Lower leg skin (tissue), 4 donors: ENCODE measurements around the gene TNIK. TPM values are rescaled to one million over a fixed set of nuclear protein-coding genes. Genes with fewer than 3 reads are reported as not detected.

ENCODE experiments used
- DNase-seq, 2 donors: peaks; one replicate each; pipeline ENCODE4 v3.0.0-alpha.2; 2019; ENCODE audit warnings: low spot score in 2 of 2
- H3K4me3 ChIP-seq: fragments of 200-600 bp; sonication (generic); 2 replicates; pipeline ENCODE4 v1.5.1; 2017; ENCODE audit warnings: mild to moderate bottlenecking, low read depth; ENCODE audit not compliant: poor library complexity, severe bottlenecking
- POLR2A ChIP-seq, 2 donors: fragments of 450-650 bp; IDR thresholded peaks; one replicate each; pipeline ENCODE4 v1.6.1; 2016 to 2017; ENCODE audit warnings: antibody characterized with exemption in 2 of 2, mild to moderate bottlenecking in 1 of 2, moderate library complexity in 1 of 2
- WGBS, 2 donors: methylation state at CpG; one replicate each; pipeline ENCODE4 v1.1.5; 2018; 5-methylcytosine and 5-hydroxymethylcytosine counted together
- intact Hi-C: fragments of 100-400 bp; cut with DNase I; formaldehyde crosslinking; loops from one replicate; pipeline ENCODE4 v1.15.0; 2023; ENCODE audit warnings: low total_unique reads
- total RNA-seq, 4 donors: library from RNA; depleted of rRNA; stranded (reverse); fragments of >200 nt; gene quantifications; one replicate each; pipeline ENCODE4 v1.1.0, GENCODE V29; 2016
- TF ChIP-seq, protein P1 (sequence below), 3 donors: fragments of 450-650 bp; IDR thresholded peaks; one replicate each; pipeline ENCODE4 v1.5.1; 2016; ENCODE audit warnings: antibody characterized with exemption in 3 of 3, mild to moderate bottlenecking in 3 of 3, moderate library complexity in 2 of 3

TNIK gene
- total RNA-seq, 4 donors from 2014 or later: 0.72 to 4.7 (median 2.4) TPM

DNA sequence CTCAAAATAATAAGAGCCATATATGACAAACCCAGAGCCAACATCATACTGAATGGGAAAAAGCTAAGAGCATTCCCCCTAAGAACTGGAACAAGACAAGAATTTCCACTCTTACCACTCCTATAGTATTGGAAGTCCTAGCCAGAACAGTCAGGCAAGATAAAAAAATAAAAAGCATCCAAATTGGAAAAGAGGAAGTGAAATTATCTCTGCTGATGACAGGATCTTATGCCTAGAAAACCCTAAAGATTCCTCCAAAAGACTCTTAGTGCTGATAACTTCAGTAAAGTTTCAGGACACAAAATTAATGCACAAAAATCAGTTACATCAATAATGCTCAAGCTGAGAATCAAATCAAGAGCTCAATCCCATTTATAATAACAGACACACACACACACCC lies 387.8 kb downstream of the TNIK start:
- DNase-seq: no peak
- intact Hi-C loops: no loop called here
- no peak overlapping the region for H3K4me3 ChIP-seq
- TF ChIP-seq POLR2A (IDR thresholded peaks at IDR 0.05): no peak
- TF ChIP-seq, protein P1, sequence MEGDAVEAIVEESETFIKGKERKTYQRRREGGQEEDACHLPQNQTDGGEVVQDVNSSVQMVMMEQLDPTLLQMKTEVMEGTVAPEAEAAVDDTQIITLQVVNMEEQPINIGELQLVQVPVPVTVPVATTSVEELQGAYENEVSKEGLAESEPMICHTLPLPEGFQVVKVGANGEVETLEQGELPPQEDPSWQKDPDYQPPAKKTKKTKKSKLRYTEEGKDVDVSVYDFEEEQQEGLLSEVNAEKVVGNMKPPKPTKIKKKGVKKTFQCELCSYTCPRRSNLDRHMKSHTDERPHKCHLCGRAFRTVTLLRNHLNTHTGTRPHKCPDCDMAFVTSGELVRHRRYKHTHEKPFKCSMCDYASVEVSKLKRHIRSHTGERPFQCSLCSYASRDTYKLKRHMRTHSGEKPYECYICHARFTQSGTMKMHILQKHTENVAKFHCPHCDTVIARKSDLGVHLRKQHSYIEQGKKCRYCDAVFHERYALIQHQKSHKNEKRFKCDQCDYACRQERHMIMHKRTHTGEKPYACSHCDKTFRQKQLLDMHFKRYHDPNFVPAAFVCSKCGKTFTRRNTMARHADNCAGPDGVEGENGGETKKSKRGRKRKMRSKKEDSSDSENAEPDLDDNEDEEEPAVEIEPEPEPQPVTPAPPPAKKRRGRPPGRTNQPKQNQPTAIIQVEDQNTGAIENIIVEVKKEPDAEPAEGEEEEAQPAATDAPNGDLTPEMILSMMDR (IDR thresholded peaks at IDR 0.05): no peak

- intact Hi-C loops: no loop called here
- DNase-seq: no peak
- 87 to 89% methylated on average over 3 of the region's 3 CpGs for WGBS, 2 donors
- TF ChIP-seq POLR2A (IDR thresholded peaks at IDR 0.05): no peak
- TF ChIP-seq, protein P1 (IDR thresholded peaks at IDR 0.05): no peak
- no peak overlapping the region for H3K4me3 ChIP-seq
Observed at GRCh38 chr3:171068658-171069057, 391.5 kb downstream of the TNIK start.

GRCh38 chr3:171066206-171066605 lies 394.0 kb downstream of the TNIK start:
- no peak for TF ChIP-seq POLR2A (IDR thresholded peaks at IDR 0.05)
- TF ChIP-seq, protein P1 (IDR thresholded peaks at IDR 0.05): no peak
- H3K4me3 ChIP-seq: no peak overlapping the region
- intact Hi-C loops: no loop called here
- WGBS, 2 donors: 88 to 91% methylated on average over 6 of the region's 6 CpGs
- DNase-seq: no peak

DNA sequence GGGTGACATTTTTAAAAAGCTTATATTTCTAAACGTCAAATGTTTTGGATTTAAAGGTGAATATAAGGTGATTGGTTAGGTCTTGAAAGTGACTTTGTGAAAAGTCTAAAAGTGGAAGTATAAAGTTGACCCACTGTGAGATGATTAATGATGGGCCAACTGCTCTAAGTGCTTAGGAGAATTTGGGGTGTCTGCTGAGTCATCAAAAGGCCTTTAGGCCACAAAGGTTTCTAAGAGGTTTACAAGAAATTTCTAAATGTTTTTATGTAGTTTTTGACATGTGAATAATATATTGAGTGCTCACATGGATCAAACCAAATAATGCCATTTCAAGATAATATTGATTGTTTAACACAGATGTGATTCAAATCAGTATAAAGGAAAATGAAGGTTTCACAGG lies 394.5 kb downstream of the TNIK start:
- intact Hi-C loops: no loop called here
- H3K4me3 ChIP-seq: no peak overlapping the region
- TF ChIP-seq POLR2A (IDR thresholded peaks at IDR 0.05): no peak
- TF ChIP-seq, protein P1 (IDR thresholded peaks at IDR 0.05): no peak
- WGBS, 2 donors: 86 to 97% methylated on average over 1 of the region's 1 CpG
- DNase-seq: no peak

- H3K4me3 ChIP-seq: no peak overlapping the region
- WGBS, 2 donors: 66 to 76% methylated on average over 2 of the region's 2 CpGs
- intact Hi-C loops: no loop called here
- TF ChIP-seq, protein P1 (IDR thresholded peaks at IDR 0.05): no peak
- no peak for TF ChIP-seq POLR2A (IDR thresholded peaks at IDR 0.05)
- no peak for DNase-seq
Observed at GRCh38 chr3:171064461-171064860, 395.7 kb downstream of the TNIK start.

DNA sequence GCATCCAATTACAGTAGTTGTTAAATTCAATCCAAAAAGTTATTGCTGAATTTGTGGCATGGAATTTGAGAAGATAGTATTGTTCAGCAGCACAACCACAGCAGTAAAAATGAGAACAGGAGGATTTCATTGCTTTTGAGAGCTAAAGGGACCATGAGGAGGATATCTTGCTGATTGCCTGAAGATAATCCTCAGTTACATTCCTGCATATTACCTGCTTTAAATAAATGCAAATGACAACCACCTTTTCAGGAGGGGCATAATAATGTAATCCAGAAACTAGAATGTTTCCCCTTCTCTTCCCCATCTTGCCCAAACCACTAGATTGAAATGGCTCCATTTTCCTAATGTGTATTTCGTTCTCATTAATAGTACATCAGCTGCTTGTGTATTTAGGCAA lies 398.5 kb downstream of the TNIK start:
- intact Hi-C loops: no loop called here
- DNase-seq: no peak
- no peak for TF ChIP-seq POLR2A (IDR thresholded peaks at IDR 0.05)
- TF ChIP-seq, protein P1 (IDR thresholded peaks at IDR 0.05): no peak
- H3K4me3 ChIP-seq: no peak overlapping the region
- 92 to 97% methylated on average over 1 of the region's 1 CpG for WGBS, 2 donors
